Prostate gland (tissue), 2 donors: ENCODE measurements around the gene RNF186. TPM values are rescaled to one million over a fixed set of nuclear protein-coding genes. Genes with fewer than 3 reads are reported as not detected.
"Not testable (repeated sequence)": the region's sequence is repeated elsewhere in the genome, so short reads cannot be mapped to it uniquely, and the experiment has no call there.

Source experiments
- DNase-seq: peaks from one replicate; pipeline ENCODE4 v3.0.0-alpha.2; 2019; ENCODE audit warnings: low spot score
- H3K27ac ChIP-seq, 2 donors: fragments of 200-600 bp; sonication (generic); 2 replicates each; pipeline ENCODE4 v1.5.1; 2017 to 2019
- H3K27me3 ChIP-seq: fragments of 200-600 bp; sonication (generic); replicated peaks from 2 replicates; pipeline ENCODE4 v1.5.1; 2019; ENCODE audit not compliant: insufficient read depth
- H3K36me3 ChIP-seq, 2 donors: fragments of 200-600 bp; sonication (generic); 1 replicate in 1 of 2; 2 replicates in 1 of 2; pipeline versions ENCODE4 v1.5.1 to v1.8.1; 2017 to 2019
- H3K4me1 ChIP-seq: fragments of 200-600 bp; sonication (generic); replicated peaks from 2 replicates; pipeline ENCODE4 v1.5.1; 2019
- H3K4me3 ChIP-seq, 2 donors: fragments of 200-600 bp; sonication (generic); 2 replicates each; pipeline ENCODE4 v1.5.1; 2017 to 2019
- H3K9me3 ChIP-seq: fragments of 200-600 bp; sonication (generic); 2 replicates; pipeline ENCODE4 v1.5.1; 2017
- POLR2A ChIP-seq: fragments of 450-650 bp; IDR thresholded peaks from one replicate; pipeline ENCODE4 v1.6.1; 2016; ENCODE audit warnings: antibody characterized with exemption, mild to moderate bottlenecking
- POLR2AphosphoS5 ChIP-seq: sonication (generic); formaldehyde crosslinking; IDR thresholded peaks from one replicate; pipeline ENCODE4 v1.6.1; 2017; ENCODE audit warnings: antibody characterized with exemption
- WGBS: methylation state at CpG from one replicate; pipeline ENCODE4 v1.1.5; 2018; 5-methylcytosine and 5-hydroxymethylcytosine counted together
- intact Hi-C: fragments of 100-400 bp; cut with DNase I; formaldehyde crosslinking; loops from one replicate; pipeline ENCODE4 v1.14.2; 2022
- total RNA-seq, 2 donors: library from RNA; depleted of rRNA; stranded (reverse); fragments of >200 nt; gene quantifications; one replicate each; pipeline ENCODE4 v1.1.0, GENCODE V29; 2016
- TF ChIP-seq, protein P1 (sequence below), 4 experiments: fragments of 200-600 bp in 2 of 4; fragments of 450-650 bp in 2 of 4; sonication (generic) in 2 of 4; IDR thresholded peaks; 1 replicate in 3 of 4; 2 replicates in 1 of 4; pipeline ENCODE4 v1.5.1; 2016 to 2019; ENCODE audit warnings: antibody characterized with exemption in 4 of 4, mild to moderate bottlenecking in 2 of 4, moderate library complexity in 2 of 4

The RNF186 gene
- total RNA-seq, 2 donors from 2014 or later, result not detected

DNA sequence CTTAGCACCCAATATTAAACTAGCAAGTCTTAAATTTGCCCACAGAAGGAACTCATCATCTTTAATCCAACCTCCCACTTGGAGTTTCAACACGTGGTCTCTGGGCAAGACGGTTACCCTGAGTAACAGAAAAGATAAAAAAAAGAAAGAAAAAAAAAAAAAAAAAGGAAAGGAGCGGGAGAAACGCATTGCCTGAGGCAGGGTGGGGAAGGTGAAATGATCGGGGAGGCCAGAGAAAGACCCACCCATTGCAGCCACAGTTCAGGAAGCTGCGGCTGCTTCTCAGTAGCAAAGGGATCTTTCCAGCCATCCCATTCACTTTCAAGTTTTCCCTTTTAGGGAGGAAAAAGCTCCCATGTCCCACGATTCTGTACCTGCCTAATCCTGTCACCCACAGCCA lies 35.1 kb upstream of the RNF186 start:
- Histone ChIP-seq H3K9me3 (no peaks in the 10 kb centered on the region), H3K27ac (no peak overlapping the region), H3K4me1 (no peaks in the 10 kb centered on the region), H3K36me3 (no peaks in the 10 kb centered on the region), H3K4me3 (no peak overlapping the region), H3K27me3 (no peaks in the 10 kb centered on the region)
- intact Hi-C loops, result no loop called here
- no peak for DNase-seq
- TF ChIP-seq, protein P1, sequence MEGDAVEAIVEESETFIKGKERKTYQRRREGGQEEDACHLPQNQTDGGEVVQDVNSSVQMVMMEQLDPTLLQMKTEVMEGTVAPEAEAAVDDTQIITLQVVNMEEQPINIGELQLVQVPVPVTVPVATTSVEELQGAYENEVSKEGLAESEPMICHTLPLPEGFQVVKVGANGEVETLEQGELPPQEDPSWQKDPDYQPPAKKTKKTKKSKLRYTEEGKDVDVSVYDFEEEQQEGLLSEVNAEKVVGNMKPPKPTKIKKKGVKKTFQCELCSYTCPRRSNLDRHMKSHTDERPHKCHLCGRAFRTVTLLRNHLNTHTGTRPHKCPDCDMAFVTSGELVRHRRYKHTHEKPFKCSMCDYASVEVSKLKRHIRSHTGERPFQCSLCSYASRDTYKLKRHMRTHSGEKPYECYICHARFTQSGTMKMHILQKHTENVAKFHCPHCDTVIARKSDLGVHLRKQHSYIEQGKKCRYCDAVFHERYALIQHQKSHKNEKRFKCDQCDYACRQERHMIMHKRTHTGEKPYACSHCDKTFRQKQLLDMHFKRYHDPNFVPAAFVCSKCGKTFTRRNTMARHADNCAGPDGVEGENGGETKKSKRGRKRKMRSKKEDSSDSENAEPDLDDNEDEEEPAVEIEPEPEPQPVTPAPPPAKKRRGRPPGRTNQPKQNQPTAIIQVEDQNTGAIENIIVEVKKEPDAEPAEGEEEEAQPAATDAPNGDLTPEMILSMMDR (IDR thresholded peaks at IDR 0.05), result no peak
- TF ChIP-seq POLR2A, result no peak
- no peak for TF ChIP-seq POLR2AphosphoS5
- WGBS, result 45% methylated on average over 7 of the region's 7 CpGs

DNA sequence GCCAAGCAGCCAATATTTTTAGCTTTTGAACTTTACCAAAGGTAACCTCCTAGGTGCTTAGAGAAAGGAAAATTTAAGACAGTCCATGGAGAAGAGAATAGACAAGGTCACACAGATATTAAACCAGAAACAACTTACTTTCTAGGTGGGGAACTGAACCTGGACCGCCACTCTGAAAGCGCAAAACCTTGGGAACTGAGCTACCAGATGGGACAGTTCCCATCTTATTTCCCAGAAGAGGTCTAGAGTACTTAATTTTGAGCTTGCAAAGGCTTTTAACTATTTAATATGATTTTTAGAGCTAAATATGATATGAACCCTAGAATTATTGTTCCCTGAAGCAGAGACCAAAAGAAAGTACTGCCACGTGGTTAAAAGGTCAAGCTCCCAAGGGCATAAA lies 34.2 kb upstream of the RNF186 start:
- H3K27me3 ChIP-seq, H3K4me3 ChIP-seq, H3K9me3 ChIP-seq, intact Hi-C loops, H3K27ac ChIP-seq, DNase-seq, H3K36me3 ChIP-seq, H3K4me1 ChIP-seq: not testable (repeated sequence)
- WGBS, result 88% methylated on average over 3 of the region's 3 CpGs

DNA sequence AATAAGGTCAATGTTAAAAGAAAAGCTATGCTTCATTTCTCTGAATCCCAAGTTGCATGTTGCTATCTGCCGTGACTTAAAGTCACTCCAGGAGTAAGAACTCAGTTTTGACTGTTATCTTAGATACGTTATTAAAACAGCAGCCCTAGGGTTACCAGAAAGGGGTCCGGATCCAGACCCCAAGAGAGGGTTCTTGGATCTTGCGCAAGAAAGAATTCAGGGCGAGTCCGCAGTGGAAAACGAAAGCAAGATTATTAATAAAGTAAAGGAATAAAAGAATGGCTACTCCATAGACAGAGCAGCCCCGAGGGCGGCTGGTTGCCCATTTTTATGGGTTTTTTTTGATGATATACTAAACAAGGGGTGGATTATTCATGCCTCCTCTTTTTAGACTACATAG lies 32.3 kb upstream of the RNF186 start:
- H3K27ac ChIP-seq, H3K27me3 ChIP-seq, H3K9me3 ChIP-seq, DNase-seq, H3K4me3 ChIP-seq, H3K36me3 ChIP-seq, H3K4me1 ChIP-seq, intact Hi-C loops: not testable (repeated sequence)
- 71% methylated on average over 9 of the region's 9 CpGs for WGBS

DNA sequence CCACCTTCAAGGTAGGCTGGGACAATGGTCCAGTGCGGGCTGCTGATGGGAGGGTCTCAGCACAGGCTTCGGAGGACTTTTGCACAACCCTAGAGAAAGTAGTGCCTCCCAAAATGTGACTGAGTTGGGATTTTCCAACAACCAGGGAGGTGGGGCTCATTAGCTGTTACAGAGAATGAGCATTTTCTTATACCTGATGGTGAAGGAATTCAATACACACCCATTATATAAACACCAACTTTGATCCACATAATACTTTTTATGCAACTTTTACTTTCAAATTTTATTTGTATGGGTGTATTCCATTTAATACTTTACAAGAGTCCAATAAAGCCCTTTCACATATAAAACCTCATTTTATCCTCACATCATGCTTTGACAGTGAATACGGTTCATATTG lies 31.3 kb upstream of the RNF186 start:
- Histone ChIP-seq H3K9me3 (no peaks in the 10 kb centered on the region), H3K36me3 (no peaks in the 10 kb centered on the region), H3K4me3 (no peak overlapping the region), H3K27ac (no peak overlapping the region), H3K4me1 (no peaks in the 10 kb centered on the region), H3K27me3 (no peaks in the 10 kb centered on the region)
- WGBS, result 70% methylated on average over 3 of the region's 3 CpGs
- no peak for DNase-seq
- TF ChIP-seq, protein P1 (IDR thresholded peaks at IDR 0.05), result no peak
- no peak for TF ChIP-seq POLR2AphosphoS5
- no peak for TF ChIP-seq POLR2A
- intact Hi-C loops, result no loop called here

DNA sequence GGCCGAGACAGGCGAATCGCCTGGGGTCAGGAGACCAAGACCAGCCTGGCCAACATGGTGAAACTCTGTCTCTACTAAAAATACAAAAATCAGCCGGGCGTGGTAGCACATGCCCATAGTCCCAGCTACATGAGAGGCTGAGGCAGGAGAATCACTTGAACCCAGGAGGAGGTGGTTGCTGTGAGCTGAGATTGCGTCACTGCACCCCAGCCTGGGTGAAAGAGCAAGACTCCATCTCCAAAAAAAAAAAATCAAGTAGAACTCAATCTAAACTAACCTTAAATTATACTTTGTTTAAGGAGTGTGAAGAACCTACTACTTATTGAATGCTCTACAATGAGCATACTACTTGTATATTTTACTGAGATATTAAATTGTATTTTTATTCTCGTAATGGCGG lies 30.5 kb upstream of the RNF186 start:
- H3K4me1 ChIP-seq, result no peaks in the 10 kb centered on the region
- WGBS, result 91% methylated on average over 8 of the region's 8 CpGs
- H3K36me3 ChIP-seq, result no peaks in the 10 kb centered on the region
- H3K27me3 ChIP-seq, result no peaks in the 10 kb centered on the region
- intact Hi-C loops, result no loop called here
- no peak overlapping the region for H3K27ac ChIP-seq
- no peak overlapping the region for H3K4me3 ChIP-seq
- no peaks in the 10 kb centered on the region for H3K9me3 ChIP-seq
- DNase-seq, result no peak
- TF ChIP-seq, protein P1 (IDR thresholded peaks at IDR 0.05), result no peak
- TF ChIP-seq POLR2AphosphoS5, result no peak
- TF ChIP-seq POLR2A, result no peak

DNA sequence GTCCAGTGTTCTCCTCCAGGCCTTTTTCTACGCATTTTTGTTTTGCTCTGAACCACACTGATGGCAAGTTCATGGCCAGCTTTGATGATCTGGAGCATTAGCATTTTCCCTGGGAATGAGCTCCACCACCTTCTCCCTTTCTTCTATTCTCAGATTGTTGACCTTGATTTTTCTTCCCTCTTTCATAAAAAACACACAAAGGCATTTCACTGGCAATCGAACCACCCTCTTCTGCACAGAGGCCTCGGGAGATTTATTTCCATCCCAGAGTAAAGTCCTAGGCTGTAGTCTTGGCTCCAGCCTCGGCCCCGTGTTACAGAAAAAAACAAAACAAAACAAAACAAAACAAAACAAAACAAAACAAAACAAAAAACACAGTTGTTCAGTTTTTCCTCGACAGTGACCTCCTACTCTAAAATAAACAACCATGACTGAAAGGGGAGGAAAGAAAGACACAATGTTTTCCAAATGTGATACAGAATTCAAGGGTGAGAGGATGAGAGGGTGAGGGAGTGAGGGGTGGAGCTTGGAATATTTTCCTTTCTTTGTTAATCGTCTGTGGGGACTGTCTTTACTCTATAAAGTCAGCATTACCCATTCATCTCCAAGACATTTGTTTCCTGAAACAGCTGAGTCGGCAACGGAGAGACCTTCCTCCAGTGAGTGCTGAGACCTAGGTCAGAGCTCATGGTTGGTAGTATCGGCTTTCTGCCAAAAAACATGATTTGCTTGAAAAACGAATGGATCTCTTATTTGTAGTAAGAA lies 29.8 kb upstream of the RNF186 start:
- intact Hi-C loops, result no loop called here
- DNase-seq, result no peak
- Histone ChIP-seq H3K9me3 (no peaks in the 10 kb centered on the region), H3K4me1 (no peaks in the 10 kb centered on the region), H3K27me3 (no peaks in the 10 kb centered on the region), H3K36me3 (no peaks in the 10 kb centered on the region), H3K27ac (no peak overlapping the region), H3K4me3 (no peak overlapping the region)
- TF ChIP-seq POLR2A (no peak), POLR2AphosphoS5 (no peak)
- TF ChIP-seq, protein P1 (IDR thresholded peaks at IDR 0.05), result no peak
- 29% methylated on average over 11 of the region's 11 CpGs for WGBS
